Gastroesophageal sphincter (tissue), 4 donors: Measurements from ENCODE around the gene FIBP. TPM values are rescaled to one million over a fixed set of nuclear protein-coding genes. Genes with fewer than 3 reads are reported as not detected.

ENCODE experiments used
- ATAC-seq: fragments of 150-250 bp; one replicate; pipeline ENCODE4 v1.9.1; 2016; ENCODE audit warnings: mild to moderate bottlenecking, moderate library complexity
- H3K27ac ChIP-seq, 4 donors: fragments of 200-600 bp; sonication (generic) in 3 of 4; 1 replicate in 3 of 4; 2 replicates in 1 of 4; pipeline ENCODE4 v1.5.1; 2016 to 2019
- H3K27me3 ChIP-seq: fragments of 200-600 bp; sonication (generic); one replicate; pipeline ENCODE4 v1.5.1; 2019
- H3K36me3 ChIP-seq, 2 donors: fragments of 200-600 bp; sonication (generic); one replicate each; pipeline ENCODE4 v1.5.1; 2019; ENCODE audit warnings: control low read depth in 1 of 2
- H3K4me1 ChIP-seq, 3 donors: fragments of 200-600 bp; sonication (generic); 1 replicate in 2 of 3; 2 replicates in 1 of 3; pipeline ENCODE4 v1.5.1; 2016 to 2019; ENCODE audit warnings: control low read depth in 2 of 3
- H3K4me3 ChIP-seq, 2 donors: fragments of 200-600 bp; sonication (generic); one replicate each; pipeline ENCODE4 v1.5.1; 2019; ENCODE audit warnings: mild to moderate bottlenecking in 1 of 2, moderate library complexity in 1 of 2
- H3K9me3 ChIP-seq, 3 donors: fragments of 200-600 bp; sonication (generic); one replicate each; pipeline ENCODE4 v1.5.1; 2017 to 2019; ENCODE audit warnings: control low read depth in 2 of 3
- CTCF ChIP-seq, 4 experiments: fragments of 200-600 bp in 2 of 4; fragments of 450-650 bp in 2 of 4; sonication (generic) in 1 of 4; IDR thresholded peaks; one replicate each; pipeline ENCODE4 v1.5.1; 2017 to 2019; ENCODE audit warnings: antibody characterized with exemption in 4 of 4, mild to moderate bottlenecking in 2 of 4, moderate library complexity in 2 of 4
- EP300 ChIP-seq: sonication (generic); formaldehyde crosslinking; IDR thresholded peaks from one replicate; pipeline ENCODE4 v1.6.1; 2017; ENCODE audit warnings: antibody characterized with exemption, mild to moderate bottlenecking
- POLR2A ChIP-seq, 2 donors: fragments of 450-650 bp; IDR thresholded peaks; one replicate each; pipeline ENCODE4 v1.6.1; 2017; ENCODE audit warnings: antibody characterized with exemption in 2 of 2, mild to moderate bottlenecking in 2 of 2, moderate library complexity in 1 of 2
- POLR2AphosphoS5 ChIP-seq: sonication (generic); formaldehyde crosslinking; IDR thresholded peaks from one replicate; pipeline ENCODE4 v1.6.1; 2017; ENCODE audit warnings: antibody characterized with exemption
- WGBS, 2 donors: methylation state at CpG; one replicate each; pipeline ENCODE4 v1.1.5; 2018; ENCODE audit warnings: low coverage in 1 of 2; 5-methylcytosine and 5-hydroxymethylcytosine counted together
- total RNA-seq, 4 donors: library from RNA; depleted of rRNA; stranded (reverse); fragments of >200 nt; gene quantifications; one replicate each; pipeline ENCODE4 v1.1.0, GENCODE V29; 2016

Gene FIBP
- total RNA-seq, 4 donors from 2014 or later = 35.2 to 62.3 (median 54.6) TPM

- Histone ChIP-seq H3K9me3 (no peaks in the 10 kb centered on the region), H3K36me3 (peaks cover 0 to 49% of the 10 kb centered on the region in 2 donors), H3K27me3 (no peaks in the 10 kb centered on the region), H3K4me1 (peaks cover 0 to 33% (median 14%) of the 10 kb centered on the region in 3 donors), H3K27ac (no peak overlapping the region), H3K4me3 (no peak overlapping the region)
- no peak for ATAC-seq
- 86 to 90% methylated on average over 4 to 8 of the region's 13 CpGs for WGBS, 2 donors
- TF ChIP-seq CTCF (IDR thresholded peaks at IDR 0.05) (no peak), EP300 (no peak), POLR2AphosphoS5 (no peak), POLR2A (IDR thresholded peaks at IDR 0.05) (no peak)
Observed at GRCh38 chr11:65883058-65883761, 5.1 kb downstream of the FIBP start.

GRCh38 chr11:65882120-65883057 is 5.9 kb downstream of the FIBP start:
- H3K4me1 ChIP-seq = peaks cover 0 to 25% (median 10%) of the 10 kb centered on the region in 3 donors
- TF ChIP-seq POLR2A (IDR thresholded peaks at IDR 0.05) (no peak), POLR2AphosphoS5 (no peak), CTCF (IDR thresholded peaks at IDR 0.05) (no peak), EP300 (no peak)
- no peak overlapping the region for H3K27ac ChIP-seq
- peaks cover 0 to 49% of the 10 kb centered on the region in 2 donors for H3K36me3 ChIP-seq
- WGBS, 2 donors = 93% methylated on average over 5 to 8 of the region's 30 CpGs
- no peaks in the 10 kb centered on the region for H3K9me3 ChIP-seq
- H3K27me3 ChIP-seq = no peaks in the 10 kb centered on the region
- no peak overlapping the region for H3K4me3 ChIP-seq
- no peak for ATAC-seq

GRCh38 chr11:65880844-65881421 is 7.3 kb downstream of the FIBP start:
- H3K9me3 ChIP-seq = no peaks in the 10 kb centered on the region
- no peak for TF ChIP-seq EP300
- H3K4me3 ChIP-seq = no peak overlapping the region
- no peak overlapping the region for H3K27ac ChIP-seq
- WGBS, 2 donors = no CpG with 5 or more reads among the region's 7 CpGs
- H3K36me3 ChIP-seq = peaks cover 0 to 37% of the 10 kb centered on the region in 2 donors
- peaks cover 0 to 12% (median 7%) of the 10 kb centered on the region in 3 donors for H3K4me1 ChIP-seq
- ATAC-seq = no peak
- H3K27me3 ChIP-seq = no peaks in the 10 kb centered on the region

- Histone ChIP-seq H3K4me3 (no peak overlapping the region), H3K9me3 (no peaks in the 10 kb centered on the region)
- 74 to 75% methylated on average over 2 to 4 of the region's 7 CpGs for WGBS, 2 donors
Observed at GRCh38 chr11:65880027-65880426, 8.2 kb downstream of the FIBP start.

More at GRCh38 chr11:65880027-65880426, 8.2 kb downstream of the FIBP start:
- H3K36me3 ChIP-seq = peaks cover 0 to 29% of the 10 kb centered on the region in 2 donors
- H3K27ac ChIP-seq = no peak overlapping the region
- ATAC-seq = no peak
- no peaks in the 10 kb centered on the region for H3K27me3 ChIP-seq
- TF ChIP-seq CTCF (IDR thresholded peaks at IDR 0.05) = no peak
- TF ChIP-seq POLR2AphosphoS5 = no peak
- TF ChIP-seq EP300 = no peak
- TF ChIP-seq POLR2A (IDR thresholded peaks at IDR 0.05) = no peak
- H3K4me1 ChIP-seq = peaks cover 0 to 10% (median 7%) of the 10 kb centered on the region in 3 donors
